ENCODE measurements around the gene SLC1A6.

Gene SLC1A6

DNA sequence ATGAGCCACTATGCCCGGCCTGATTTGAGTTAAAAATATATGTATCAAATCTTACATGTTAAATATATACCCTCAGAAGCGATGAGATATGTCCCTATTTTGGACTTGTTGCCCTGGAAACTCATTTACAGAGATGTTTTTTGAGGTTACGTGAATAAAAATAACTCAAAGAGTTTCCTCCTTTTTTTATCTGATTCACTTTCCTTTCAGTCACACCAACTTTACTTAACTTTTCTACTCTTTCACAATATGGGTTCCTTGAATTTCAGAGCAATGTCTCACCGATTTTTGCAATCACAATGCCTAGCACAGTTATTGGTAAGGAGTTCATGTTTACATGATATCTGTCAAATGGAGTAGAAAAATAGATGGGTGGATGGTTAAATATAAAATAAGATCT, 36.1 kb downstream of the SLC1A6 start:
- no peaks in the 10 kb centered on the region for H3K36me3 Mint-ChIP-seq (ENCODE audit: low read depth)
- H3K27me3 Mint-ChIP-seq = no peaks in the 10 kb centered on the region
- H3K4me3 Mint-ChIP-seq = no peak overlapping the region
- intact Hi-C loops (cut with micrococcal nuclease) = no loop called here
- no peak overlapping the region for H3K27ac Mint-ChIP-seq
- H3K4me1 Mint-ChIP-seq (ENCODE audit: low read depth) = peaks cover 20% of the 10 kb centered on the region
- no peaks in the 10 kb centered on the region for H3K9me3 Mint-ChIP-seq

DNA sequence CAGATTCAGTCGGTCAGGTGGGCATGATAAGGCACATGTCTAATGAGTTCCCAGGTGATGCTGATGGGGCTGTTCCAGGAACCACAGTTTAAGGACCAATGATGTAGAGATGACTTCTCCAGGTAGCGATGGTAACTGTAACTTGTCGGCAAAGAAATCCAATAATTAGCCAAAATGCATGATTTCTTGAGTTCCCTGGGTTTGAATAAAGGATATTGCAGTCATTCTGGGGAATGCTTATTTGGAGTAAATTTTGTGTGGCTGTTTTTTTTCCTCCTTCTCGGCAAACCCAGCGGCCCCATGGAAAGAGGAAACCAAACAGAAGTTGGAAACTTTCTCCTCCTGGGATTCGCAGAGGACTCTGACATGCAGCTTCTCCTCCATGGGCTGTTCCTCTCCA, 38.5 kb downstream of the SLC1A6 start, which contains the start of gene OR7C2:
Gene OR7C2, plus strand, starts transcription at position 301 of the 400 bp plus-strand sequence. Its CDS starts 0 bp downstream, at position 301.
- no peaks in the 10 kb centered on the region for H3K27me3 Mint-ChIP-seq
- H3K27ac Mint-ChIP-seq = no peak within 1 kb of the TSS
- no peaks in the 10 kb centered on the region for H3K9me3 Mint-ChIP-seq
- no peaks in the 10 kb centered on the region for H3K36me3 Mint-ChIP-seq (ENCODE audit: low read depth)
- intact Hi-C loops (cut with micrococcal nuclease) = no loop called here
- H3K4me1 Mint-ChIP-seq (ENCODE audit: low read depth) = peaks cover 20% of the 10 kb centered on the region
- no peak within 1 kb of the TSS for H3K4me3 Mint-ChIP-seq

DNA sequence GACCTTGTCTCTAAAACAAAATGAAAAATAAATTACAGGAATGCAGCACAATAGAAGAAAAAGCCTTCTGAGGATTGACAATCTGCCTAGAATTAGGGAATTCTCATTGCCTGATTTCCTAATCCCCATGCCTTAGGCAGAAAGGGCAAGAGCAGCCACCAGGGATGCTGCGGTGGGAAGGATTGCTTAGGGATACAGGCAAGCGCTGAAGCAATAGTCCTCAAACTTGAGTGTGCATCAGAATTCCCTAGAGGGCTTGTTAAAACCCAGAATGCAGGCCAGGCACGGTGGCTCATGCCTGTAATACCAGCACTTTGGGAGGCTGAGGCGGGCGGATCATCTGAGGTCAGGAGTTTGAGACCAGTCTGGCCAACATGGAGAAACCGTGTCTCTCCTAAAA, 39.4 kb downstream of the SLC1A6 start:
- Mint-ChIP-seq H3K36me3 (ENCODE audit: low read depth) (no peaks in the 10 kb centered on the region), H3K9me3 (no peaks in the 10 kb centered on the region), H3K27ac (no peak overlapping the region), H3K4me1 (ENCODE audit: low read depth) (peaks cover 20% of the 10 kb centered on the region), H3K4me3 (no peak overlapping the region), H3K27me3 (no peaks in the 10 kb centered on the region)
- intact Hi-C loops (cut with micrococcal nuclease) = no loop called here

DNA sequence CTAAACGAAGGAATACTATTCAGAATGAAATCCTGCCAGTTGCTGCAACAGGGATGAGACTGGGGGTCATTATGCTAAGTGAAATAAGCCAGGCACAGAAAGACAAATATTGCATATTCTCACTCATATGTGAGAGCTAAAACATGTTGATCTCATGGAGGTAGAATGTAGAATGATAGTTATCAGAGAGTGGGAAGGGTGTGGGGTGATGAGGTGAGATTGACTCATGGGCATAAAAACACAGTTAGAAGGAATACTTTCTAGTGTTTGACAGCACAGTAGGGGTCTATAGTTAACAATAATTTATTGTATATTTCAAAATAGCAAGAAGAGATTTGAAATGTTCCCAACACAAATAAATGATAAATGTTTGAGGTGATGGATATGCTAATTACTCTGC, 46.2 kb downstream of the SLC1A6 start:
- Mint-ChIP-seq H3K4me3 (no peak overlapping the region), H3K9me3 (no peaks in the 10 kb centered on the region), H3K27me3 (peaks cover 9% of the 10 kb centered on the region), H3K27ac (no peak overlapping the region), H3K36me3 (ENCODE audit: low read depth) (no peaks in the 10 kb centered on the region), H3K4me1 (ENCODE audit: low read depth) (no peaks in the 10 kb centered on the region)
- intact Hi-C loops (cut with micrococcal nuclease) = no loop called here

DNA sequence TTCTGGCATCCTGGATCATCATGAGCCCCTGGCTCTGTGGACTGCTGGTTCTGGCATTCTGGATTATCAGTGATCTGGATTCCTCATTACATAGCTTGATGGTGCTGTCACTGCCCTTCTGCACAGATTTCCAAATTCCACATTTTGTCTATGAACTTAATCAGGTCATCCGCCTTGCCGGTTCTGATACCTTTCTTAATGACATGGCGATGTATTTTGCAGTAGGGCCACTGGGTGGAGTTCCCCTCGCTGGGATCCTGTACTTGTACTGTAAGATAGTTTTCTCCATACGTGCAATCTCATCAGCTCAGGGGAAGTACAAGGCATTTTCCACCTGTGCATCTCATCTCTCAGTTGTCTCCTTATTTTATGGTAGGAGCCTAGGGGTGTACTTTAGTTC, 62.8 kb downstream of the SLC1A6 start:
- Mint-ChIP-seq H3K4me3 (no peak overlapping the region), H3K27ac (no peak overlapping the region), H3K4me1 (ENCODE audit: low read depth) (no peaks in the 10 kb centered on the region), H3K36me3 (ENCODE audit: low read depth) (no peaks in the 10 kb centered on the region), H3K27me3 (peaks cover 8% of the 10 kb centered on the region), H3K9me3 (peaks cover 10% of the 10 kb centered on the region)
- intact Hi-C loops (cut with micrococcal nuclease) = no loop called here

DNA sequence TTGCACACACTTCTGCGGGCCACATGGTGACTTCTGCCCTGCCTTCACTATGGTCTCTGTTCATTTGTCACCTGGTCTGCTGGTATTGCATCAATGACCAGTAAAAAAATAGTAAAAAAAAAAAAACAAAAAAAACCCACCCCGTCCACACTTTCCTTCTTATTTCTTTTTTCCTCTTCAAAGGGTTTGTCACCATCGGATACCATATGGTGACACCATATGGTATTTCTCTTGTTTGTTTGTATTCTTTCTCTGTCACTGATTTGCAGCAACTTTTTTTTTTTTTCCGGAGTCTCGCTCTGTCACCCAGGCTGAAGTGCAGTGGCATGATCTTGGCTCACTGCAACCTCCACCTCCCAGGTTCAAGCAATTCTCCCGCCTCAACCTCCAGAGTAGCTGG, 64.5 kb downstream of the SLC1A6 start:
- Mint-ChIP-seq H3K4me1 (ENCODE audit: low read depth) (no peaks in the 10 kb centered on the region), H3K27ac (no peak overlapping the region), H3K9me3 (peaks cover 10% of the 10 kb centered on the region), H3K27me3 (peaks cover 8% of the 10 kb centered on the region), H3K4me3 (no peak overlapping the region), H3K36me3 (ENCODE audit: low read depth) (no peaks in the 10 kb centered on the region)
- intact Hi-C loops (cut with micrococcal nuclease) = no loop called here

DNA sequence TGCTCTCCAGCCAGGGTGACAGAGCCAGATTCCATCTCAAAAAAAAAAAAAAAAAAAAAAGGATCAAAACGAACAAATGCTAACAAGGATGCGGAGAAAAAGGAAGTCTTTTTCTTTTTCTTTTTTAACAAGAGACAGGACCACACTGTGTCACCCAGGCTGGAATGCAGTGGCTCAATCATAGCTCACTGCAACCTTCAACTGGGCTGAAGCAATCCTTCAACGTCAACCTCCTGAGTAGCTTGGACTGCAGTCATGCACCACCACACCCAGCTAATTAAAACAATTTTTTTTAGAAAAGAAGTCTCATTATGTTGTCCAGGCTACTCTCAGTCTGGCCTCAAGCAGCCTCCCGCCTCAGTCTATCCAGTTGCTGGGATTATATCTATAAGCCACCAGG, 73.0 kb downstream of the SLC1A6 start:
- Mint-ChIP-seq H3K4me1 (ENCODE audit: low read depth) (no peaks in the 10 kb centered on the region), H3K9me3 (no peaks in the 10 kb centered on the region), H3K27me3 (peaks cover 2% of the 10 kb centered on the region), H3K36me3 (ENCODE audit: low read depth) (no peaks in the 10 kb centered on the region), H3K4me3 (no peak overlapping the region), H3K27ac (no peak overlapping the region)
- intact Hi-C loops (cut with micrococcal nuclease) = no loop called here

DNA sequence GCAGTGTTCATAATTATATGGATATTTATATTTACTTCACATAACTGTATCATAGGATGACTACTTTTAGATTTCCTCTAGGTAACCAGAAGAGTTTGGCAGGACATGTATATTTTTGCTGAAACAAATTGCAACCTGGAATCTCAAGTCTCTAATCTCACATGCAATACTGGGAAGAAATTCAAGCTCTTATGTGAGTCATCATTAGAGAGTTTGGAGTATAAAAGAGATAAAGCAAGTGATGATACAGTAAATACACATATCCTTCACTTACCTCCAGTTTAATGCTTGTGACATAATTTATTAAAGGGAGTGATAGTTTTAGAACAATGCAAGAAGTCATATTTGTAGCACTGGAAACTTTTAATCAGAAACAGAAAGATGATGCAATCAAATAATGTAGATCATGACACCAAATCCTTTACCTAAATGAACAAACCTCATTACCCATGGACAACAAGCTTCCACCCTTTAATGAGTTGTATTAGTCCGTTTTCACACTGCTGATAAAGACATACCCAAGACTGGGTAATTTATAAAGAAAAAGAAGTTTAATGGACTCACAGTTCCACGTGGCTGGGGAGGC, 77.9 kb downstream of the SLC1A6 start:
- intact Hi-C loops (cut with micrococcal nuclease) = no loop called here
- H3K27me3 Mint-ChIP-seq = peaks cover 8% of the 10 kb centered on the region

More for the DNA sequence above, 77.9 kb downstream of the SLC1A6 start:
- Mint-ChIP-seq H3K27ac (no peak overlapping the region), H3K4me3 (no peak overlapping the region), H3K36me3 (ENCODE audit: low read depth) (no peaks in the 10 kb centered on the region), H3K4me1 (ENCODE audit: low read depth) (no peaks in the 10 kb centered on the region), H3K9me3 (no peaks in the 10 kb centered on the region)
